Gastrocnemius medialis (tissue), 4 donors: ENCODE data around the gene PRR19. TPM values are rescaled to one million over a fixed set of nuclear protein-coding genes. Genes with fewer than 3 reads are reported as not detected.

Source experiments
- ATAC-seq, 2 donors: fragments of 150-250 bp; one replicate each; pipeline ENCODE4 v1.9.1; 2016
- DNase-seq, 2 donors: peaks; one replicate each; pipeline ENCODE4 v3.0.0-alpha.2; 2019
- H3K27ac ChIP-seq, 4 donors: fragments of 200-600 bp; sonication (generic); 1 replicate in 1 of 4; 2 replicates in 3 of 4; pipeline ENCODE4 v1.5.1; 2016 to 2018; ENCODE audit warnings: mild to moderate bottlenecking in 2 of 4, moderate library complexity in 1 of 4
- H3K27me3 ChIP-seq, 3 donors: fragments of 200-600 bp; sonication (generic) in 2 of 3; 1 replicate in 1 of 3; 2 replicates in 2 of 3; pipeline versions ENCODE4 v1.5.1 to v1.6.0; 2016 to 2019; ENCODE audit warnings: mild to moderate bottlenecking in 1 of 3, moderate library complexity in 1 of 3
- H3K36me3 ChIP-seq, 2 donors: fragments of 200-600 bp; sonication (generic) in 1 of 2; one replicate each; pipeline ENCODE4 v1.5.1; 2017 to 2018
- H3K4me1 ChIP-seq, 2 donors: fragments of 200-600 bp; sonication (generic) in 1 of 2; one replicate each; pipeline ENCODE4 v1.5.1; 2016 to 2017; ENCODE audit warnings: mild to moderate bottlenecking in 2 of 2
- H3K4me3 ChIP-seq, 4 donors: fragments of 200-600 bp; sonication (generic) in 3 of 4; 1 replicate in 1 of 4; 2 replicates in 3 of 4; pipeline ENCODE4 v1.5.1; 2016 to 2019; ENCODE audit warnings: mild to moderate bottlenecking in 2 of 4
- H3K9me3 ChIP-seq, 3 donors: fragments of 200-600 bp; sonication (generic) in 2 of 3; 1 replicate in 1 of 3; 2 replicates in 2 of 3; pipeline ENCODE4 v1.5.1; 2016 to 2019
- CTCF ChIP-seq, 5 experiments: fragments of 450-650 bp in 3 of 5; fragments of 200-600 bp in 2 of 5; sonication (generic) in 2 of 5; IDR thresholded peaks in 4 of 5; conservative IDR thresholded peaks in 1 of 5; 1 replicate in 4 of 5; 2 replicates in 1 of 5; pipeline ENCODE4 v1.5.1; 2016 to 2019; ENCODE audit warnings: antibody characterized with exemption in 5 of 5, mild to moderate bottlenecking in 3 of 5, moderate library complexity in 3 of 5
- POLR2A ChIP-seq, 2 donors: fragments of 450-650 bp; IDR thresholded peaks; one replicate each; pipeline ENCODE4 v1.6.1; 2017; ENCODE audit warnings: antibody characterized with exemption in 2 of 2, mild to moderate bottlenecking in 2 of 2, moderate library complexity in 2 of 2
- in situ Hi-C, 4 donors: fragments of 200-750 bp; cut with MboI; loops; one replicate each; pipeline versions ENCODE4 v1.15.0 to v1.8.0; 2017; ENCODE audit warnings: low sequenced_read_pairs in 4 of 4
- intact Hi-C: fragments of 100-400 bp; cut with DNase I; formaldehyde crosslinking; loops from one replicate; pipeline ENCODE4 v1.15.1; 2023; ENCODE audit warnings: low total_unique reads
- total RNA-seq, 4 donors: library from RNA; depleted of rRNA; stranded (reverse); fragments of >200 nt; gene quantifications; one replicate each; pipeline versions ENCODE4 v1.1.0 to v1.2.3, GENCODE V29; 2016

Gene PRR19
- total RNA-seq, 4 donors from 2014 or later, result not detected

- TF ChIP-seq CTCF (IDR thresholded peaks at IDR 0.05 in 4 of 5, conservative IDR thresholded peaks at IDR 0.05 in 1 of 5) (no peak), POLR2A (IDR thresholded peaks at IDR 0.05) (no peak)
- Histone ChIP-seq H3K27me3 (peaks cover 14 to 20% (median 18%) of the 10 kb centered on the region in 3 donors), H3K9me3 (no peaks in the 10 kb centered on the region), H3K36me3 (no peaks in the 10 kb centered on the region), H3K27ac (no peak overlapping the region), H3K4me3 (peak overlapping the region; percentile 38 to 96 (median 64)), H3K4me1 (peaks cover 26 to 32% of the 10 kb centered on the region in 2 donors)
- in situ Hi-C loops, result loop anchor here in 1 of 4 donors (10.0 to 25.0 kb wide), 2 partner anchors 79 to 187 kb away; partner anchors contain the start of genes GSK3A and POU2F2
- DNase-seq, result no peak
- no peak for ATAC-seq
- intact Hi-C loops, result loop anchor here (2.0 to 10.0 kb wide), 2 partner anchors 71 to 459 kb away; partner anchors contain the start of gene RPS19
Measured at GRCh38 chr19:42323852-42324654, 22.1 kb downstream of the PRR19 start.

DNA sequence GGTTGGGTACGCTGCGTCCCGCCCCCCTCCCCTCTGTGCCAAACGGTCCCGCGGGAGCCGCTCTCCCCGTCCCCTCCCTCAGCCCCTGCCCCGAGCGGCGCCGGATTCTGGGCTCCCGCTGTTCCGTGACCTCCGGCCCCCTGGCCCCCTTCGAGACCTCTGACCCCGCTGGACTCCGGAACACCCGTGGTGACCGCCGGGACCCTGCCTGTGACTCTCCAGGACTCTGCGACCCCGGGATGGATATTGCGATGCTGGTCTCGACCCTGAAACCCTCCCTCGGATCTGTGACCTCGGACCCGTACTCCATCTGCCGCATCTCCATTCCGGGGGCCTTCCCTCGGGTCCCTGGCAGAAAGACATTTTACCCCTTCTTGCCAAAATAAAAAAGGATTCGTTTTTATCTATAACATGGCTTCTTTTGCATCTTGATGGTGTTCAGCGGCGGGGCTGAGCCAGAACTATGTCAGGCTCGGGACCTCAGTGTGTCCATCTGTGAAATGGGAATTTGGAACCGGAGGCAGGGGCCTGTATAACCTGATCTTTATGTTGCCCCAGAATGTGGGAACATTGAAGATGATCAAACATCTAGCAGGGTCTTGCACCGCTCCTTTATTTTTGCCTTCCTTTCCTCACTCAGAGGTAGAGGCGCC is 22.8 kb downstream of the PRR19 start:
- ATAC-seq, result no peak
- Histone ChIP-seq H3K27me3 (peaks cover 14 to 20% (median 18%) of the 10 kb centered on the region in 3 donors), H3K36me3 (no peaks in the 10 kb centered on the region), H3K27ac (peak overlapping the region in 1 of 4 donors; percentile 82), H3K4me3 (peak overlapping the region; percentile 38 to 96 (median 64)), H3K9me3 (no peaks in the 10 kb centered on the region), H3K4me1 (peaks cover 26 to 32% of the 10 kb centered on the region in 2 donors)
- DNase-seq, result no peak
- TF ChIP-seq POLR2A (IDR thresholded peaks at IDR 0.05) (no peak), CTCF (IDR thresholded peaks at IDR 0.05 in 4 of 5, conservative IDR thresholded peaks at IDR 0.05 in 1 of 5) (peak in 1 of 5 experiments; percentile 78)
- intact Hi-C loops, result loop anchor here (1.0 to 10.0 kb wide), 7 partner anchors 40 to 460 kb away; partner anchors contain the start of genes POU2F2 and RPS19
- in situ Hi-C loops, result loop anchor here in 2 of 4 donors (10.0 to 25.0 kb wide), 3 partner anchors 80 to 212 kb away; partner anchors contain the start of genes GSK3A (in 1 of the 2) and POU2F2 (in 1 of the 2)

DNA sequence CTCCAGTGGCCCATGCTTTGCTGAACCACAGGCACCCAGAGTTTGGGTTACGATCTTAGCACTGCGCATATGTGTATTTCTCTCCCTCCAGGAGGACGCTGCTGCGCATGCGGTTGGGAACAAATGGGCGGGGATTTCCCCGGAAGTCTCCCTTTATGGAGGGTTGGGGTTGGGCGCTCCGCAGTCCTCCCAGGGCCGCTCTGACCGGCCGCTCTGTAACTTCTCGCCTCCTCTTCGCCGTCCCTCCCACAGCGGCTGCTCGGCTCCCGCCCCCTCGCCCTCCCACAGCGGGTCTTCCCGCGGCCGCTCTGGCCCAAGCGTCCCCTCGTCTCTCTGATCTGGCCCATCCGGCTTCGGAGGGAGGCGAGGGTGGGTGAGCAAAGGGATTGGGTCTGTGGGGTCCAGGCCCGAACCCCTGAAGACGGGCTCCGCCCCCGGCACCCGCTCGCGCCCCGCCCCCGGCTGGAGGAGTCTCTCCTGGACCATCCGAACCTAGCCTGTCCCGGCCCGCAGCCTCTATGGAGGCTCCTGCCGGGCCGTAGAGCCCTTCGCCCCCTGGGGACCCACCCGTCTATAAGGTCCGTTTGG is 23.5 kb downstream of the PRR19 start, which contains the start of gene MEGF8:
MEGF8 (plus strand) TSS at position 328 of the 588 bp plus-strand sequence. CDS start 609 bp downstream, outside the sequence.
- peak; percentile 96 to 98 for DNase-seq
- Histone ChIP-seq H3K36me3 (no peaks in the 10 kb centered on the region), H3K27ac (peak within 1 kb of the TSS; percentile 64 to 89 (median 84)), H3K4me1 (peaks cover 26 to 32% of the 10 kb centered on the region in 2 donors), H3K4me3 (peak within 1 kb of the TSS; percentile 64 to 96 (median 80)), H3K27me3 (peaks cover 14 to 20% (median 18%) of the 10 kb centered on the region in 3 donors), H3K9me3 (no peaks in the 10 kb centered on the region)
- peak; percentile 99 for ATAC-seq
- TF ChIP-seq CTCF (IDR thresholded peaks at IDR 0.05 in 4 of 5, conservative IDR thresholded peaks at IDR 0.05 in 1 of 5), result peak in 4 of 5 experiments; percentile 81 to 86 (median 82)
- peak; percentile 67 to 84 for TF ChIP-seq POLR2A (IDR thresholded peaks at IDR 0.05)
- in situ Hi-C loops, result loop anchor here in 2 of 4 donors (10.0 to 25.0 kb wide), 2 partner anchors 81 to 213 kb away; partner anchors contain the start of gene GSK3A (in 1 of the 2)
- intact Hi-C loops, result loop anchor here (1.0 to 10.0 kb wide), 7 partner anchors 41 to 461 kb away; partner anchors contain the start of genes POU2F2 and RPS19
